Subcutaneous adipose tissue (tissue), 4 donors: ENCODE results near the gene RASA3. TPM values are rescaled to one million over a fixed set of nuclear protein-coding genes. Genes with fewer than 3 reads are reported as not detected.

Experiments
- total RNA-seq, 4 donors: library from RNA; depleted of rRNA; stranded (reverse); fragments of >200 nt; gene quantifications; one replicate each; pipeline ENCODE4 v1.1.0, GENCODE V29; 2016
- TF ChIP-seq, protein P1 (sequence below): fragments of 450-650 bp; IDR thresholded peaks from one replicate; pipeline ENCODE4 v1.5.1; 2016; ENCODE audit warnings: low read depth, mild to moderate bottlenecking, control low read depth, antibody characterized with exemption, moderate library complexity

Gene RASA3
- total RNA-seq, 4 donors from 2014 or later: 36.9 to 70.1 (median 46.3) TPM

DNA sequence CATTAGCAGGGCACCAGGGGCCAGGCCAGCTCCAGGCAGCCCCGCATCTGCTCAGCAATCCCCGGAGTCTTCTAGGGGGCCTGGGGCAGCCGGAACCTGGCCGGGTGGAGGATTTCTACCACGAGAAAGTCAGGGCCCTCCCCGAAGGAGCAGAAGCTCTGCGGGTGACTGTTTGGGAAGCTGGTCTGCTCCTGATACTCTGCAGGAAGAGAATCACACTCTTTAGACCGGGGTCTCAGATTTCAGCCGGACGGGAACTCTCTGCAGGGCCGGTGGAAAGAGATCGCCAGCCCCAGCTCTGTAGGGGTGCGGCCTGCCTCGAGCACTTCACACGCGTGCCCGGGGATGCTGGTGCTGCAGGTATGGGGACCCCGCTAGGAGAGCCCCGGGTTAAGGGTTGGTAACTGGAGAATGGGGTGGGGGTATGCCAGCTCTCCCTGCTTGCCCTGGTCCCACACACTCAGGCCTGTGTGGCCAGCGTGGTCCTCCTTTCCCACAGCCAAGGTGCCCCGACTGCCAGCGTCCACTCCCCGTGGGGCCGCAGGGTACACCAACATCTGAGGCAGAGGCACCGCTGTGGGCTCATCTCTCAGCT lies 20.1 kb downstream of the RASA3 start:
- TF ChIP-seq, protein P1, sequence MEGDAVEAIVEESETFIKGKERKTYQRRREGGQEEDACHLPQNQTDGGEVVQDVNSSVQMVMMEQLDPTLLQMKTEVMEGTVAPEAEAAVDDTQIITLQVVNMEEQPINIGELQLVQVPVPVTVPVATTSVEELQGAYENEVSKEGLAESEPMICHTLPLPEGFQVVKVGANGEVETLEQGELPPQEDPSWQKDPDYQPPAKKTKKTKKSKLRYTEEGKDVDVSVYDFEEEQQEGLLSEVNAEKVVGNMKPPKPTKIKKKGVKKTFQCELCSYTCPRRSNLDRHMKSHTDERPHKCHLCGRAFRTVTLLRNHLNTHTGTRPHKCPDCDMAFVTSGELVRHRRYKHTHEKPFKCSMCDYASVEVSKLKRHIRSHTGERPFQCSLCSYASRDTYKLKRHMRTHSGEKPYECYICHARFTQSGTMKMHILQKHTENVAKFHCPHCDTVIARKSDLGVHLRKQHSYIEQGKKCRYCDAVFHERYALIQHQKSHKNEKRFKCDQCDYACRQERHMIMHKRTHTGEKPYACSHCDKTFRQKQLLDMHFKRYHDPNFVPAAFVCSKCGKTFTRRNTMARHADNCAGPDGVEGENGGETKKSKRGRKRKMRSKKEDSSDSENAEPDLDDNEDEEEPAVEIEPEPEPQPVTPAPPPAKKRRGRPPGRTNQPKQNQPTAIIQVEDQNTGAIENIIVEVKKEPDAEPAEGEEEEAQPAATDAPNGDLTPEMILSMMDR: no peak

DNA sequence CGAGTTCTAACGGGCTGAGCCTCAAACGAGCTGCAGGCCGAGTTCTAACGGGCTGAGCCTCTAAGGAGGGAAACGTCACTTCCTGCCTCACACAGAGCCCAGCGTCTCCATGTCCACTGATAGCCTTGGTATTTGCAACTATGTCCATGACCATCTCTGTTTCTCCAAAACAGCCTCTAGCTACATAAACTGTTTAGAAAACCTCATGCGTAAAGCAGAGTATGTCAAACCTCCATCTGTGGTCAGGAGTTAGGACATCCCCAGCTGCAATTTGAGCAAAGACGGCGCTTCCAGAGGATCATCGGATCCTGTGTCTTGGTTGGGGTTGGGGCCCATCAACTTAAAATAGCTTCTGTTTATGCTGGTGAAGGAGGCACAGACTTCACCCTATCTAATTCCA lies 20.8 kb downstream of the RASA3 start:
- TF ChIP-seq, protein P1: no peak

DNA sequence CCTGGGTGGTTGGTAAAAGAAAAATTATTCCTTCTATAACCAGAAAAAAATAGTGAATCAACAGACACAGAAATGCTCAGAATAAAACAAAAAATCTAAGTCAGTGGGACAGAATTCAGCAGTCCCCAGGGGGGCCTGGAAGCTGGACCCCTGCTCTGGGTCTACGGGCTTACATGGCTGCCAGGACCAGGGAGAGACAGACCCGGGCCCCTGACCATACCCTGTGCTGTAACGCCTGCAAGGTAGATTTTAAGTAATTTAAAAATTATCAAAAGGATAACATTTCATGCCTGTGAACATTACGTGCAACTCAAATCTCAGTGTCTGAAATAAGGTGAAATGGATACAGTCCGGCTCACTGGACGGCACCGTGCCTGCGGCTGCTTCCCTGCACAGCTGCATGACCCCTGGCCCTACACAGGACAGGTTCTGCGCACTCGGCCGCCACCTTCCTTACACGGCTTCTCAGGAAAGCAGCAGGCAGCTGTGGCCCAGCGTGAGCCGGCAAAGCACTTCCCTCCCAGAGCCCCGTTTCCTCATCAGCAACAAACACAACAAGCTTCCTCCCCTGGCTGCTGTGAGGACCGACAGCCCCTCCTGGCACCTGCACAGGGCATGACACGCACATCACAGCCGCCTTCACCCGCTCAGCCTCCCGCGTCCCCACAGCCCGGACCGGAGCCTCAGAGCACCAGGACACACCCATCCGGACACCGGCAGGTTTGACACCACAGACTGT lies 22.2 kb downstream of the RASA3 start:
- TF ChIP-seq, protein P1: no peak

DNA sequence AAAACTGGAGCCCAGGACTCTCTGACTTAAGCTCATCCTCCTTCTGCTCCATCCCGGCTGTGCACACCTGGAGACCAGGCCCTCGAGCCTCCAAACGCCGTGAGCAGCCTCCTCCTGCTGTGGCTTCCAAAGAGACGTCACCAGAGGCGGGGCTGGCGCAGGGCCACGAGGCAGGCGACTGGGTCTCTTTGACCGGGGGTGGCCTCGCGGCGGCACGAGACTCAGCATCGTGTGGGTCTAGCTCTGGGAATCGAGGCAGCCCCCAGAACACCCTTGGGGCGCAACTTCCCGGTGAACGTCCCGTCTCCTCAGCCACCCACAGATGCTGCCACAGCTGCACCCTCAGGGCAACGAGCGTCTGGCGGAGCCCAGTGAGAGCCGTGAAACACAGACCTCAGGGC lies 22.8 kb downstream of the RASA3 start:
- TF ChIP-seq, protein P1: no peak

DNA sequence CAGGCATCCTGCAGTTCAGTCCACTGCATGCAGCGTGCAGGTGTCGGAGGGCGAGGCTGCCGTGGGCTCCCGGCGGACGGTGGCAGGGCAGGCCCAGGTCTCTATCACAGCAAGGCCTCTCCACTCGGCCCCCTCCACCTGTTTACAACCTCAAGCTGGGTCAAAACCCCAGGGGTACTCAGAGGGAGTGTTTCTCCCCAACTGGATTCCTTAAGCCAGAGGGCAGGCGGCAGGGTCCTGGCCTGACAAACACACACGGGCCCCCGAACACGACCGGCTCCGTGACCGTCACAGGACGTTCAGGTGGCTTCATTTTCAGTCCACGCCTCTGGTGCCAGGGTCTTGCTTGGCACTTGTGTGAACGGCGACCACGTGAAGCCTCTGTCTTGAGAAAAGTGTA lies 23.5 kb downstream of the RASA3 start:
- TF ChIP-seq, protein P1: no peak

DNA sequence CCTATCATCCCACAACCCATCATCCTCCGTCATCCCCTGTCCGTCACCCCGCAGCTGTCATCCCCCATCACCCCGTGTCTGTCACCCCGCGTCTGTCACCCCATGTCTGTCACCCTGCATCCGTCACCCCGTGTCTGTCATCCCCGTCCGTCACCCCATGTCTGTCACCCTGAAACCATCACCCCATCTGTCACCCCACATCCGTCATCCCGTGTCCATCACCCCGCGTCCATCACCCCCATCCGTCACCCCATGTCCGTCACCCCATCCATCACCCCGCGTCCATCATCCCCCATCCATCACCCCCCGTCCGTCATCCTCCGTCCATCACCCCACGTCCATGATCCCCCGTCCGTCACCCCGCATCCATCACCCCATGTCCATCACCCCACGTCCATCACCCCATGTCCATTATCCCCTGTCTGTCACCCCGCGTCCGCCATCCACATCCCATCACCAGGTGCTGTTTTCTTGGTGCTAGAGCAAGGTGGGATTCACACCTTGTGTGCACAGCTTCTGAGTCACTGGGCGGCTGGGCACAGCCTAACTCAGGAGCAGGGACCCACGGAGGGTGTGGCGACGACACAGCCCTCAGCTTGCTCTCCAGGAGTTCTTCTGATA lies 24.2 kb downstream of the RASA3 start:
- TF ChIP-seq, protein P1: no peak

DNA sequence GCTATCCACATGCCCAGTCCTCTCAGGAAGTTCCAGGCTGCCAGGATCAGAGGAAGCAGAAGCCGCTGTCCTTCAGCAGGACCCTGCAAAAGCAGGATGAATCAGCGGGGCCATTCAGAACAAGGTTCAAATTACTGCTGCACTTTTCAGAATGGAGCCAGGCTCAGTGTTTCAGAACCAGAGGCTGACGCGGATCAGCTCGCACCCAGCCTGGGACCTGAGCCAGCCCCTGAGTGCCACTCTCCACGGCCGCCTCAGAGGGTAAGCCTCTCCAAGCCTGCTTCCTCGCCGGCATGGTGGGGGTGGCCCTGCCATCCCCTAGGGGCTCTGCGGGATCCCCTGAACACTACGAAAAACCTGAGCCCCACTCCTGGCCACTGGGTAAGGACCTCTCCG lies 24.7 kb downstream of the RASA3 start:
- TF ChIP-seq, protein P1: no peak
